Measurements from ENCODE around the gene ARSB. TPM values are rescaled to one million over a fixed set of nuclear protein-coding genes. Genes with fewer than 3 reads are reported as not detected.

Gene ARSB
- total RNA-seq, 3 donors from 2014 or later = 9.8 to 17.6 (median 10.0) TPM

- peaks cover 0 to 3% of the 10 kb centered on the region in 2 donors for H3K4me1 ChIP-seq
- intact Hi-C loops (cut with DNase I; ENCODE audit: low total_unique reads) = no loop called here
- H3K4me3 ChIP-seq = peak overlapping the region; percentile 7 to 58 (median 30)
- H3K27ac ChIP-seq = no peak overlapping the region
- no peaks in the 10 kb centered on the region for H3K27me3 ChIP-seq
- no peaks in the 10 kb centered on the region for H3K36me3 ChIP-seq
- peak in 1 of 2 donors; percentile 55 for DNase-seq (ENCODE audit: low spot score in 2 of 2)
- no peaks in the 10 kb centered on the region for H3K9me3 ChIP-seq
- TF ChIP-seq, protein P1, sequence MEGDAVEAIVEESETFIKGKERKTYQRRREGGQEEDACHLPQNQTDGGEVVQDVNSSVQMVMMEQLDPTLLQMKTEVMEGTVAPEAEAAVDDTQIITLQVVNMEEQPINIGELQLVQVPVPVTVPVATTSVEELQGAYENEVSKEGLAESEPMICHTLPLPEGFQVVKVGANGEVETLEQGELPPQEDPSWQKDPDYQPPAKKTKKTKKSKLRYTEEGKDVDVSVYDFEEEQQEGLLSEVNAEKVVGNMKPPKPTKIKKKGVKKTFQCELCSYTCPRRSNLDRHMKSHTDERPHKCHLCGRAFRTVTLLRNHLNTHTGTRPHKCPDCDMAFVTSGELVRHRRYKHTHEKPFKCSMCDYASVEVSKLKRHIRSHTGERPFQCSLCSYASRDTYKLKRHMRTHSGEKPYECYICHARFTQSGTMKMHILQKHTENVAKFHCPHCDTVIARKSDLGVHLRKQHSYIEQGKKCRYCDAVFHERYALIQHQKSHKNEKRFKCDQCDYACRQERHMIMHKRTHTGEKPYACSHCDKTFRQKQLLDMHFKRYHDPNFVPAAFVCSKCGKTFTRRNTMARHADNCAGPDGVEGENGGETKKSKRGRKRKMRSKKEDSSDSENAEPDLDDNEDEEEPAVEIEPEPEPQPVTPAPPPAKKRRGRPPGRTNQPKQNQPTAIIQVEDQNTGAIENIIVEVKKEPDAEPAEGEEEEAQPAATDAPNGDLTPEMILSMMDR (IDR thresholded peaks at IDR 0.05) = peak; percentile 45 to 81 (median 75)
- TF ChIP-seq POLR2AphosphoS5 (IDR thresholded peaks at IDR 0.05) = no peak
- TF ChIP-seq POLR2A (IDR thresholded peaks at IDR 0.05) = no peak
Measured at GRCh38 chr5:79025054-79025472, 40.0 kb upstream of the ARSB start.

GRCh38 chr5:79023947-79024346 lies 38.8 kb upstream of the ARSB start:
- peaks cover 0 to 3% of the 10 kb centered on the region in 2 donors for H3K4me1 ChIP-seq
- H3K27me3 ChIP-seq = no peaks in the 10 kb centered on the region
- no peaks in the 10 kb centered on the region for H3K9me3 ChIP-seq
- no peak for TF ChIP-seq POLR2AphosphoS5 (IDR thresholded peaks at IDR 0.05)
- TF ChIP-seq, protein P1 (IDR thresholded peaks at IDR 0.05) = no peak
- no peak for TF ChIP-seq POLR2A (IDR thresholded peaks at IDR 0.05)
- no peaks in the 10 kb centered on the region for H3K36me3 ChIP-seq
- H3K4me3 ChIP-seq = no peak overlapping the region
- intact Hi-C loops (cut with DNase I; ENCODE audit: low total_unique reads) = no loop called here
- DNase-seq (ENCODE audit: low spot score in 2 of 2) = no peak
- H3K27ac ChIP-seq = no peak overlapping the region

DNA sequence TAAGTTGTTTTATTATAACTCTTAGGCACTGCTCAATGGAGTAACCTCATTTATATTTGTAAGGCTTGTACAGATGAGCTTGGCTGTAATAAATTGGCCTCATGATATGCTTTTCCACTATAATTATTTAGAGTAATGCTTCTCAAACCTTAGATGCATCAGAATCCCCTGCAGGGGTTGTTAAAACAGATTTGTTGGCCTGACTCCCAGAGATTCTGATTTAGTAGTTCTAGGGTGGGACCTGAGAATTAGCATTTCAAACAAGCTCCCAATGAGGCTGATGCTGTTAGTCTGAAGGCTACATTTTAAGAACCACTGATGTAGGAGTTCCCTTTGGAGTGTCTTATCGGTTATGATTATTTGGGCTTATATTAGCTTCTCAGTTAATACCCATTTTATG lies 38.2 kb upstream of the ARSB start:
- no peak for DNase-seq (ENCODE audit: low spot score in 2 of 2)
- Histone ChIP-seq H3K4me1 (peaks cover 0 to 3% of the 10 kb centered on the region in 2 donors), H3K36me3 (no peaks in the 10 kb centered on the region), H3K4me3 (no peak overlapping the region), H3K27ac (no peak overlapping the region), H3K9me3 (no peaks in the 10 kb centered on the region), H3K27me3 (no peaks in the 10 kb centered on the region)
- intact Hi-C loops (cut with DNase I; ENCODE audit: low total_unique reads) = no loop called here
- TF ChIP-seq, protein P1 (IDR thresholded peaks at IDR 0.05) = no peak
- TF ChIP-seq POLR2AphosphoS5 (IDR thresholded peaks at IDR 0.05) (no peak), POLR2A (IDR thresholded peaks at IDR 0.05) (no peak)

DNA sequence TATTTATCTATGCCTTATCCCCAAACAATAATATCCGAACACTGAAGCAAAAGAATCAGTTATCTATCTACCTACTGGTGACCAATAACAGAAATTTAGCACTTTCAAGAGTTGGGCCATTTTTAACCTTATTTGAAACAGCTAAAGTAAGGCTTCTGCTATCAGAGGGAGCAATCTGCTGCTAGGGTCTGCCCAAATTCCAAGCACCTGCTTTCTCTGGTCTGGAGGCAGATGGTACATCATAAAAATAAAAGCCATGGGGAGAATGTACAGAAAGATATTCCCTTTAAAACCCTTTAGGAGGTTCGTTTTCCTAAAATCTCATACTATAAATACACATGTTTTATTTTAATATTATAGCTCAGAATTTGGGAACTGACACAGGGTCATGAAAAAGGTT lies 37.7 kb upstream of the ARSB start:
- H3K4me3 ChIP-seq = no peak overlapping the region
- intact Hi-C loops (cut with DNase I; ENCODE audit: low total_unique reads) = no loop called here
- H3K36me3 ChIP-seq = no peaks in the 10 kb centered on the region
- TF ChIP-seq POLR2A (IDR thresholded peaks at IDR 0.05) (no peak), POLR2AphosphoS5 (IDR thresholded peaks at IDR 0.05) (no peak)
- TF ChIP-seq, protein P1 (IDR thresholded peaks at IDR 0.05) = no peak
- no peaks in the 10 kb centered on the region for H3K27me3 ChIP-seq
- H3K9me3 ChIP-seq = no peaks in the 10 kb centered on the region
- peaks cover 0 to 3% of the 10 kb centered on the region in 2 donors for H3K4me1 ChIP-seq
- no peak for DNase-seq (ENCODE audit: low spot score in 2 of 2)
- H3K27ac ChIP-seq = no peak overlapping the region

GRCh38 chr5:79021753-79022152 lies 36.6 kb upstream of the ARSB start:
- Histone ChIP-seq H3K4me1 (peaks cover 0 to 3% of the 10 kb centered on the region in 2 donors), H3K27me3 (no peaks in the 10 kb centered on the region), H3K9me3 (no peaks in the 10 kb centered on the region), H3K36me3 (no peaks in the 10 kb centered on the region), H3K4me3 (no peak overlapping the region), H3K27ac (no peak overlapping the region)
- no peak for DNase-seq (ENCODE audit: low spot score in 2 of 2)
- intact Hi-C loops (cut with DNase I; ENCODE audit: low total_unique reads) = no loop called here
- TF ChIP-seq, protein P1 (IDR thresholded peaks at IDR 0.05) = no peak
- TF ChIP-seq POLR2AphosphoS5 (IDR thresholded peaks at IDR 0.05) (no peak), POLR2A (IDR thresholded peaks at IDR 0.05) (no peak)

Measured in breast epithelium (tissue), 4 donors.